ENCODE data around the gene LRRC32.

Gene LRRC32

DNA sequence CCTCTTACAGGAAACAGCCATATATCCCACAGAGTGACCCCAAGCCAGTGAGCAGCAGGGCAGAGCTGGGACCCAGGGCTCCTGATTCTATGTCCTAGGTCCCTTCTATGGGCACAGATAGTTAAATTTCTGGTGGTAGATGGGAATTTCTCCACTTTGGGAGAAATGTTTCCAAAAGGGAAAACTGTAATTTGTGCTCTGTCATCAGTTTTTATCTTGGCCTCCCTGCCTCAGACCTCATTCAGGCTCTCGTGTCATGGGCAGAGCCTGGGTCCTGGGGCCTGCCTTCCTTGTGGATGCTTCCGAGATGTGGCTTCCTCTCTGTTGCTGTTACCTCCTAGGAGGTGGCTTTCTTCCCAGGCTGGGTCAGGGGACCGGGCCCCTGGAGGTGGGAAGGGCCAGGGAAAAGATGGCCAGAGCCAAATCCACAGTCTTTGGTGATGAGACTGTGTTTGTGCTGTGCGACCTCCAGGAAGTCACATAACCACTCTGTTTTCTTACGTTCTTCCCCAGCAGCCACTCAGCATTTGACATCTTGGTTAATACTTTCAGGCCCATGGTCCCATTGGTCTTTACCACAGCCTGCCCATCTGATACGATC is 8.6 kb downstream of the LRRC32 start:
- DNase-seq: peak; percentile 17

DNA sequence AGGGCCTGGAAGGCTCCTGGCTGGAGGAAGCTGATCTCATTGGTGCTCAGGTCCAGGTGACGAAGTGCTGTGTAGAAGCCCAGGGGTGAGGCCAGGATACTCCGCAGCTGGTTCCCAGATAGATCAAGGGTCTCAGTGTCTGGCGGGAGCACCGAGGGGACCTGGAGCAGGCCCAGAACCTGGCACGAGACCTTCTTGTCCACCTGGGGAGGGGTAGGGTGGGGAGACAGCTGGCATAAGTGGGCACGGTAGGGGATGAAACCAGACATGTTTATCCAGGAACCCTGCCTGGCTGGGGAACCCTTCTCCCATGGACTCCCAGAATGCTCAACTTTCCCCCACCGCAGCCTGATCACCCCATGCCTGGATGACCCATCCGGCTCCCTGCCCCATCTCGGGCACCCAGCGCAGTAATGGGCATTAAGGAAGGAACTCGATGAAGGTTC is 9.2 kb downstream of the LRRC32 start:
- DNase-seq: no peak

DNA sequence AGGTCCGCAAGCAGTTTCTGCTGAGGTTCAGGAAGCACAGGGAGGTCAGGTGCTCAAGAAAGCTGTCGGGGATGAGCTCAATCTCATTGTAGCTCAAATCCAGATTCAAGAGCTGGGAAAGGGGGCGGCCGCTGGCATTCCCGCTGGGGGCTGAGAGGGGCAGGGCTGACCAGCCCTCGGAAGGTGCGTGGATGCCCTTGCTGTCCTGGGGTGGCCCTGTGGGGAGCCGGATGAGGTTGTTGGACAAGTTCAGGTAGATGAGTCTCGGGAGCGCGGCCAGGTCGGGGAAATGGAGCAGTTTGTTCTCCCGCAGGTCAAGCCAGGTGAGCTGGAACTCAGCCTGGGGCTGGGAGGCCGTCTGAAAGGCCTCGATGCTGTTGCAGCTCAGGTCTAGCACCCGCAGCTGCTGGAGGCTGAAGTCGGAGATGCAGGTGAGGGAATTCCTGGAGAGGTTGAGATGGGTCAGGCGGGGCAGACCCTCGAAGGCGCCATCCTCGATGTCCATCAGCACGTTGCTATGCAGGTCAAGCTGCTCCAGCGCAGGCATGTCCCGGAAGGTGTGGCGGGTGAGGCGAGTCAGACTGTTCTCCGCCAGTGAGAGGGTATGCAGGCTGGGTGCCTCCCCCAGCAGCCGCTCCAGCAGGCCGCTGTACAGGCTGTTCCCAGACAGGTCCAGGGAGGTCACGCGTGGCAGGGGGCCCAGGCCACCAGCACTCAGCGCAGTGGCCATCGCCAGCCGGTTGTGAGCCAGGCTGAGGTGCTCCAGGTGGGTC is 9.8 kb downstream of the LRRC32 start:
- peak; percentile 62 for DNase-seq

DNA sequence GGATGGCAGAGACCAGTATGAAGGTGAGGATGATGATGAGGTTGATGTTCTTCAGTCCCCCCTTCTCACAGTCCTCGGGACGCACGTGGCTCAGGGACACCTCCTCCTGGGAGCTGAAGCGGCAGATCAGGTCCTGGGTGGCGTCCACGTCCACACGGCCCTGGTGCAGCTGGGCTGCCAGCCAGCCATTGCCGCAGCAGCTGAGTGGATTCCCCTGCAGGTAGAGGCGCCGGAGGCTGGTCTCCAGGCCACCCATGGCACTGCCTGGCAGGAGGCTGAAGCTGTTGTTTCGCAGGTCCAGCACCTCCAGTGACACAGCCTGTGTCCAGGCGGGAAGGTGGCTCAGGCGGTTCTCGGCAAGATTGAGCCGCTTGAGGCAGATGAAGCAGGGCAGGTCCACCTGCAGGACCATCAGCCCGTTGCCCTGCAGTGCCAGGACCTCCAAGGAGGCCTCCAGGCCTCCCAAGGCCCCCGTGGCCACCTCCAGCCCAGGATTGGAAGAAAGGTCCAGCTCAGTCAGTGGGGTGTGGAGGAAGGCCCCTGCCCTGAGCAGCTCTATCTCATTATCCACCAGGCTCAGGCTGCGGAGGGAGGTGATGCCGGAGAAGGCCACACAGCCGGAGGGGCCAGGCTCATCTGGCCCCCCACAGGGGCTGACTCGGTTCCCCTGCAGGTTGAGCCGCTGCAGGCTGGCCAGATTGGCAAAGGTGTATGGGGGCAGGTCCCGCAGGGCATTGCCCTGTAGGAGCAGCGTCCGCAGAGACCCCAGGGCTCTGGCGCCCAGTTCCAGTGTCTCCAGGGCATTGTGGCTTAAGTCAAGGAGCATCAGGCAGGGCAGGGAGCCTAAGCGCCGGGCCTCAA is 10.6 kb downstream of the LRRC32 start:
- DNase-seq: peak; percentile 46

DNA sequence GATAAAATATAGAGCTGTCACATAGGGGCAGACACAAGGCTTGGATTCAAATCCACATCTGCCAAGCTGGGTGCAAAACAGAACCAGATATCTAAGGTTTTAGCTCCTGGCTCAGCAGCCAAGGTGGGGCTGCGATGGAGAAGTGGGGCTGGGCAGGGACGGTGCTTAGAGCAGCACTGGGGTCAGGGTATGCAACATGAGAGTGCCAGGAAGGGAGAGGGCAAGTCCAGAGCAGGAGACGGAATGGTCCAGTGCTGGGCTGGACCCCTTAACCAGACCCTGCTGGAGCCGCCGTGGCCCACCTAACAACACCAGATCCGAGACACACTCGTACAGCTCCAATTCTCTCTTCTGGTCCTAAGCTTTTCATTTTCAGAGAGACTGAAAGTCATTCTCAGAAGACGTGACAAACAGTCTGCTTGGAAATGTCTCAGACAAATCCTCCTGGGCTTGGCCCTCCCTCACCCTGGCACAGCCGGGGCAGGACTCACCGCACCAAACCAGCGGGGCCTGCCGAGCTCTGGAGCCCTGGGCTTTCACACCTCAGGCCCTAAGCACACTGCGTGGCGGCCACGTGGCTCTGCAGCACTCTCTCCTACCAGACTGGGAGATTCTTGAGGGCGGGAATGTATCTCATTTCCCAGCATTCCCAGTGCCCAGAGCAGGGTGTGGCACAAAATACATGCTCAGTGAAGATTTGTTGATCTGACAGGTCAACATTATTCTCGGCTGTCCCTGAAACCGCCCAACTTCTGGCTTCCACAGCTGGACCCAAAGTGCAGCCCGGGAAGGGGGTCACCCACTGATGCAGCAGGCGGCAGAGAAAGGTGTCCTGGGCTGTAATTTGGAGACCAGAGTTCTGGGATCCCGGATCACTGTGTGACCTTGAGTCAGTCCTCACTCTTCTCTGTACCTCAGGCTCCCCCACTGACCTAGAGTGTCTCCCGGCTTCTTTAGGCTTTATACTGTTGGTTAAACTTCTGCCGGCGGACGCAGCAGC is 11.6 kb downstream of the LRRC32 start:
- DNase-seq: peak; percentile 46

DNA sequence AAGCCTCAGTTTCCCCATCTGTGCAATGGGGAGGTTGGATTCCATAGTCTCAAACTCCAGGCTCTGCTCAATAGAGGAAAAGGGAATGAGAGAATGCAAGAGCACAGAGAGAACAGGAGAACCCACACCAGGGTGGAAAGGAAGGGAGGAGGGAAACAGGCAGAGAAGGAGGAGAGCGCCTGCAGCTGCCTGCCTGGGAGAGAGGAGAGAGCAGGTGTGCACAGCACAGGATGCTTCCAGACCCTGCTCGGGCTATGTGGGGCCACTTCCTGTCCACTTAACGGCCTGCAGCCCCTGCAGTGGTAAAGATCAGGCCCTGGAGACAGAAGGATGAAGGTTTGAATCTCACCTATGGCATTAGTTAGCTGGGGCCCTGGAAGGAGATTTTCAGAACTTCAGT is 12.3 kb downstream of the LRRC32 start:
- DNase-seq: peak; percentile 43

DNA sequence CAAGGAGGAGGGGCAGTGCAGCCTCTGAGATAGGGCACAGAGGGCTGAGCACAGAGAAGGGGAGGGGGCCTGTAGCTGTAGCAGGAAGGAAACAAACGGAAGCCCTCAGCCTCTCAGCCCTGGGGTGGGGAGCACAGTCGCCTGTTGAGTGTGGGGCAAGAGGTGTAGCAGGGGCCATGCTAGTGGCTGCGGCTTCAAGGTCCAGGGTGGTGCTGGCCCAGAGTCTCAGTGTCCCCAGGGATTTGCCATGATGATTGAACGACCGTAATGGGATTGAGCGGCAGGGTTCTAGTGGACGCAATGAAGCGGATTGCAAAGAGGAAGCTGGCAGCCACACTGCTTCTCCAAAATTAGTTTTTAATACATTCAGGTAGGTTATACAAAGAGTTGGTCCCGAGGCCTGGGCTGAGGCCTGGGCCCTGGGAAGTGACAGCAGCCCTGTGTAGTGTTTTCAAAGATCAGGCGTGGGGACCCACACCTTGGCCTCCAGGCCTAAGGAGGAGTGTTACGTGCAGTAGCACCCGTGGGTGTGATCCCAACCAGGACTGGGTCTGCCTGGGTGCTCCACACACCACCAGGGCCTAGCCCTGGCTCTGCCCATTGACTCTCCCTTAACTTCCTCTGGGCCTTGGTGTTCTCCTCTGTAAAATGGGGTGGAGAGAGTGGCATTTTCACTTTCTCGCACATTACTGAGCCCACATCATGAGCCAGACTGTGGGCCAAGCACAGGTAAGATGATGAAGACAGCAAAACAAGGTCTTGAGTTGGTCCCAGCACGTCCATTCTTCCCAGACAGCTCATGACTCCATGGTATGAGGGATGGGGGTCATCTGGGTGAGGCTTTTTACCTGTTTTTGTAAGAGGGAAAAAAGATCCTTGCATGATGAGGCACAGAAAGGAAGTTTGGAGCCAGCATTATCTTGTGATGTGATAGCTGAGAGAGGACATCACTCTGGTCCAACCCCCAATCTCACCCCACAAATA is 13.1 kb downstream of the LRRC32 start:
- peak; percentile 47 for DNase-seq

DNA sequence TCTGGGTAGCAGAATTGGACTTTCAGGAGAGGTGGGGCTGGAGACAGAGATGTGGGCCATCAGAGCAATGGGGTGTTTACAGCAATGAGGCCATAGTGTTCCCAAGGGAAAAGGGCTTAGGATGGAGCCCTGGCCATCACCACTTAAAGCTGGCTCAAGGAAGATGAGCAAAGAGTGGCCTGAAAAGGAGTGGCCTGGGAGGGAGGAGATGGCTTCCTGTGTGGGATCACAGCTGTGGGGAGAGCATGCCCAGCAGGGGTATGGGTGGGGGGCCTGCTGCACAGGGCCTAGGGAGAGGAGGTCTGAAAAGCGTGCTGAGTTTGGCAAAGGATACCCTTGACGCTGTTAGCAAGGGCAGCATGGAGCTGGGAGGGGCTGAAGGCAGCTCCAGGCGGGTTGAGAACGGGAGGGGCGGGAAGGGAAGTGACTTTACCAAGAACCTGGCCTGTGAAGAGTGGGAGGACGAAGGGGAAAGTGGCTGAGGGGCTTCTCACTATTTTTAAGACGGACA is 13.9 kb downstream of the LRRC32 start:
- DNase-seq: peak; percentile 50

DNA sequence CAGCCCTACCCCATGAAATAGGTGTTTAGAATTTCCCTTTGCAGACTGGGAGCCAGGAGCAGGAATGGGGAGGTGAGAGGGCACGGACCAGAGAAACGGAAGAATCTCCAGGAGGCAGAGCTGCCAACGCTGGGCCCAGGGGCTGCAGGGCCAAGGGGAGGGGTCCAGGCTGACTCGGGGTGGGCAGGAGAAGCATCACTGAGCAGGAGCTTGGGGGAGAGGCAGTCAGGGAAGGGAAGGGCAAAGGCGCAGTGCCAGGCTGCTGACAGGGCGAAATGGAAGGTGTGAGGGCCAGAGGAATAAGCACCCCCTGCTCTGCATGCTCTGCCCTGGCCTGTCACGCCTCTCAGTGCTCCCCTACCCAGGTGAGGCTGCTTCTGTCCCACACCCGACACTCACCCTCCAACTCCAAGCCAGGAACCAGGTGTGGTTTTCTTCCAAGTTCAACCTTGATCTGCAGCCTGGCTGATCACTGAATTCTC is 14.5 kb downstream of the LRRC32 start:
- peak; percentile 48 for DNase-seq

DNA sequence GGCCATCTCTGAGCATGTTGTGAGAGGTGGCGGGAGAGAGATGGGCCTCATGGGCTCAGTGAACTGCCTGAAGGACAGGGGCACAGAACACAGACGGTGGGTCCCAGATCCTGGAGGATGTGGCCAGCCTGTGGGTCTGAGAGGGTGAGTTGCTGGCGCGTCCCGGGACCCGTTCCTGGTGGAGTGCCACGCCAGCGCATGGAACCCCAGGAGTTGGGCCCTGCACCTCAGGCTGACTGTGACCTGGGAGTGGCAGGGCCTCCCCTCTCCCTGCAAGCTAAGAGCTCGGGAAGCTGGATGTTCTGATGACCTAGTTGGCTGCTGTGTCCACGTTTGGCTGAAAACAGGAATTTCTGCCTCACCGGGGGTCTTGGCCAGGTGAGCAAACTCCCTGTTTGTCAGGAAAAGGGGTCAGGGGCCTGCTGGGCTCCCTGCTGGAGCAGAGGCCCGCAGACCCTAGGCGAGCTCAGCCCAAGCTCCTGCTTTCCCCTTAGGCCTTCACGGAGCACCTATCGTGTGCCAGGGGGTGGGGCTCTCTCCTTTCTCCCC is 15.0 kb downstream of the LRRC32 start:
- DNase-seq: peak; percentile 46

DNA sequence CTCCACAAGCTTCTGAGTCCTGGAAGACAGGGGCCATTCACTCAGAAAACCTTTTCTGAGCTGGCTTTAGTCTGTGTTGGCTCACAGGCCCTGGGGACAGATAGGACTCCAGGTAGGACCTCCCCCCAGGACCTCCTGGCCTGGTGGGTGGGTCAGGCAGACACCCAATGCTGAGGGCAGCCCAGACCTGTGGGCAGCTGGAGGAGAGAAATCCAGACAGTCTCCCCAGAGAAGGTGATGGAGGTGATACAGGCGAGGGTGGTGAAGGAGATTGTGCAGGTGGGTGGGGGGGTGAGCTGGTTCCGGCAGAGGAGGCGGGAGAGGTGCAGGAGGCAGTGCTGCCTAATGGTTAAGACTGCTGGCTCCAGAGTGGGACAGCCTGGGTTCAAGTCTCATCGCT is 15.6 kb downstream of the LRRC32 start:
- DNase-seq: no peak

DNA sequence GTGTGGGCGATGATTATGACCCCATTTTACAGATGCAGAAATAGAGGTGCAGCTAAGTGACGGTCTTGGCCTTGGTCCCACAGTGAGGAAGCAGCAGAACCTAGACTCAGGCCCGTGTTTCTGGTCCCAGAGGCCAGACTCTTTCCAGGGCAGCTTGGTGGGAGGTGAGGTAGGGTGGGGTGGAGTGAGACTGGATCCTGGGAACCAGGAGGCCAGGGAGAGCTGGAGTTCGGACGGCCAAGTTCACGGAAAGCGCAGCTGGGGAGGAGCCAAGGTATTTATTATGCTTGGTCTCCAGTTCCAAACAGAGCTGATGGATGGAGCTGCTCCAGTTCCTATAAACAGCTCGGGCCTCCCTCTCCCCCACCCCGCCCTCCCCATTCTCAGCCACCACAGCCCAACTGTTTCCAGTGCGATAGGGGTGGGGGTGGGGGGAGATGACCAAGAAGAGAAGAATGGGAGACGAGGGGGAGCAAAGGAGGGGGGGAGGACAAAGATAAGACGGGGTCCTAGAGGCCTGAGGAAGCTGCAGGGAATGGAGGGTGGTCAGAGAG is 16.2 kb downstream of the LRRC32 start:
- peak; percentile 71 for DNase-seq

DNA sequence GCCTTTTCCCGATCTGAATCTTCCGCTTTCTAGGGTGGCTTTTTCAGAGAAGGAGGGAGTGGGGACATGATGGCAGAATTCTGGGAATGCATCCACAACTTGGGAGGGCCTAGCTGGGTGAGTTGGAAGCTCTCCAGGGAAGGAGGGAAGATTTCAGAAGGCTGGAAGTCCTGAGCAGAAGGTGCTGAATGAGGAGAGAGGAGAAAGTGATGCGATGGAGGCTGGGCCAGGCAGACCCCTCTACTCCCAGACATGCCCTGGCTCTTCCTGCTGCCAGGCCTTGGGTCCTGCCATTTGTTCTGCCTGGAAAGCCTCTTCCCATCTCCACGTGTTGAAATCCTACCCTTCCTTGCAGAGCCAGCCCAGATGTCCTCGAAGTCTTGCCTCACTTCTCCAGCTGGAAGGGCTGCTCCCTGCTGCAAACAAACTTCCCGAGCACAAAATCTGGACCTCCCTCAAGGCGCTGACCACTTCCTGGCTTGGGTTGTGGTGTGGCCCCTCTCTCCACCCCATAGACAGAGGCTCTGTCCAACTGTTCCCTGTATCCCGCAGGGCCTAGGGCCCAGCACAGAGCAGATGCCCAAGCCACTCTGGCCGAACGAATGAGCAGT is 16.8 kb downstream of the LRRC32 start:
- DNase-seq: no peak

DNA sequence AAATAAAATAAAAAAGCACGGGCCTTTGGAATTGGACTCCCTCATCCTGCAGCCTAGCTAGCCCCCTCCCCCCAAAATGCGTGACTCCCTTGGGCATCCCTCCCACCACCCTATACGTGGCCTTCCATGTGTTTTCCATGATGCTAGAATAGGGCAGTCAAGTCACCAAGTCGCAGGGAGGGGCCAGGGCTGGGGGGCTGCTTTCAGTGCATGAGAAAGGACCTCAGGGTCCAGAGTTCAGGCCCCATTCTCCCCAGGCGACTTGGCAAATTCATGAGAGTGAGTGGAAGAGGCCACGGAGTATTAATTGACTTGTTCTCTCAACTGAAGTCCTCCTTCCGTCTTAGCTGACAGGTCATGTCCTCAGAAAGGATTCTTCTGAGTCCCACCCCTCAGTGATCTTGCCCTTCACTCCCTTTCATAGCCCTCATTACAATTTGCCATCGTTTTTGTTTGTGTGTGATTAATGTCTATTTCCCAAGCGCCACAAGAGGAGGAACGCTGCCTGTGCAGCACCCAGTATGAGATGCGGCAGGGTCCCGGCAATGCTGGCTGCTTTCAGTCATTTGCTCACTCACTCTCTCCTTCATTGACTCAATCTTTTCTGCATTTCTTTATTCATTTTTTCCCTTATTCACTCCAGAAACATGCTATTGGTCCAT is 17.4 kb downstream of the LRRC32 start:
- DNase-seq: peak; percentile 39

DNA sequence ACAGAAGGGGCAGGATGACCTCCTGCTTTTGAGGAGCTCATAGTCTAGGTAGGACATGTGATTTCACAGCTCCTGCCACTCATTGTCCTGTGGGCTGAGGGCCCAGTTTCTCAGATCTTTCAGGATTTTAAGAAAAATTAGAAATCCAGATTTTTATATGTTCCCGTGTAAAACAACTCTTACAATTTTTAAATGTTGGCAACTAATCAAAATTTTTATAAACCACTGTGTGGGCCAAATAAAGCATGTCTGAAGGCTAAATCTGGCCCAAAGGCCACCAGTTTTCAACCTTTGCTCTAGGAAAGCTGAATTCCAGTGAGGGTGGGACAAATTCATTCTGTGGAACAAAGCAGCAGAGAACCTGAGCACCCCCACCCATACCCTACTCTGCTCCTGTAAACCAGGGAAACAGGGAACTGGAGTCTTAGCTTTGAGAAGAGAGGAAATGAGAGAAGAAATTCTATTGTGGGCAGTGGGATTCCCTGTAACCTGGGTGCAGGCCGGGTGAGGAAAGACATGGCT is 20.6 kb downstream of the LRRC32 start:
- no peak for DNase-seq

DNA sequence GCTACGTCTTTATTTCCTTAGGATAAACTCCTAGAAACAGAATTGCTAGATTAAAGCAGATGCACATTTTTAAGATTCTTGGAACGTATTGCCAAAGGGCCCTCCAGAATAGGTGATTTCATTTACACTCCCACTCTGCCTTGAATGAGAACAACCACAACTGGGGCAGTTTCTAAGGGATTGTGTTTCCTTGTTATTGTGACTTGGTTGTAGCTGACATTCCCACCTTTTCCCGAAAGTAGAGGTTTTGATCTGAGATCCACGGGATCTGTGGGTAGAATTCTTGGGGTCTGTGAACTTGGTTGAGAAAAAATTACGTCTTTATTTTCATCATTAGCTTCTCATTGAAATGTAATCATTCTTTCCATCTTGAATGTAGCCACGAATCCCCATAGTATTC is 21.5 kb downstream of the LRRC32 start:
- no peak for DNase-seq

DNA sequence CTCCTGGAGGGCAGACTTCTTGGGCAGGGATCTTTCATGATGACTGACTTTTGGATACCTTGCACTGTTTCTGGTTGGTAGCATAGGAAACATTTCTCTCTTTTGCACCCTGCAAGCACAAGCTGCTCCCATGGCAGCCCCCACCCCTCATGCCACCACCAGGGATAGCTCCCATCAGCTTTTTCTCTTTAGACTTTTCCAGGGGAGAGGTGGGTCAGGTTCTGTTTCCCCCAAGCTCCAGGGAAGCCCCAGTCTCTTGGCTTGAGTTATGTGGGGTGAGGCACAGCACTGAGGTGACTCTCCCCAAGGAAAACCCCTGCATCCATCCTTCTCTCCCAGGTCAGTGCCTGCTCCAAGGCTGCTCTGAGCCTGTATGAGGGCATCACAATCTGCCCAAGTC is 22.5 kb downstream of the LRRC32 start:
- DNase-seq: peak; percentile 42

DNA sequence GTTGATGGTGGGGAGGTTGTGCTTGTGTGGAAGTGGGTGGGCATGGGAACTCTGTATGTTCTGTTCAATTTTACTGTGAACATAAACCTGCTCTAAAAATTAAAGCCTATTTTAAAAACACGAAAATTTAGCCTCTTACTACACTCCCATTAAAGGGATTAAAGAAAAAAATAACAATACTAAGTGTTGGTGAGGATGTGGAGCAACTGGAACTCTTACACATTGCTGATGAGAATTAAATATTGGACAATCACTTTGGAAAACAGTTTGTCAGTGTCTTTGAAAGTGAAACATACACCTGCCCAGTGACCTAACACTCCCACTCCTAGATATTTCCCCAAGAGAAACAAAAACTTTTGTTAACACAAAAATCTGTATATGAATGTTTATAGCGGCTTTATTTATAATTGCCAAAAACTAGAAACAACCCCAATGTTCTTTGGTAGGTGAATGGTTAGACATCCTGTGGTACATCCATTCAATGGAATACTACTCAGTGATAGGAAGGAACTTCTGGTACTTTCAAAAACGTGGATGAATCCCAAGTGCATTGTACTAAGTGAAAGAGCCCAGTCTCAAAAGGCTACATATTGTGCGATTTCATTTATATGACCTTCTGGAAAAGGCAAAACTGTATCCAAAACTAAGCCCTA is 23.5 kb downstream of the LRRC32 start:
- DNase-seq: no peak

Measured in islet precursor cell (in vitro differentiated cells).